Right ventricle myocardium inferior (tissue), 1 donor: Measurements from ENCODE around the gene ELFN1. TPM values are rescaled to one million over a fixed set of nuclear protein-coding genes. Genes with fewer than 3 reads are reported as not detected.

Source experiments
- ATAC-seq: fragments of 200-7000 bp; cut with Tn5 transposase; one replicate; pipeline ENCODE4 v1.9.1; 2020; ENCODE audit warnings: mild to moderate bottlenecking, moderate library complexity
- DNase-seq: peaks from one replicate; pipeline ENCODE4 v3.0.0; 2021; ENCODE audit errors: missing footprints
- intact Hi-C: fragments of 100-400 bp; cut with DNase I; formaldehyde crosslinking; loops from one replicate; pipeline ENCODE4 v1.11.0; 2022
- total RNA-seq: library from RNA; stranded (reverse); fragmentation: NEBNext Ultra II Directional; extraction: Animal tissue kit (Norgen Biotek cat#: 25700); gene quantifications from one replicate; pipeline ENCODE4 v1.2.1, GENCODE V29; 2021
- donor health status: DM: no; HTN: yes; CAD: no; lungs with severe emphysema.

The ELFN1 gene
- total RNA-seq, 1 donor from 2014 or later = 10.7 TPM

GRCh38 chr7:1670894-1671593 lies 967 bp downstream of the ELFN1 start:
- intact Hi-C loops = no loop called here
- ATAC-seq = no peak
- DNase-seq = no peak

DNA sequence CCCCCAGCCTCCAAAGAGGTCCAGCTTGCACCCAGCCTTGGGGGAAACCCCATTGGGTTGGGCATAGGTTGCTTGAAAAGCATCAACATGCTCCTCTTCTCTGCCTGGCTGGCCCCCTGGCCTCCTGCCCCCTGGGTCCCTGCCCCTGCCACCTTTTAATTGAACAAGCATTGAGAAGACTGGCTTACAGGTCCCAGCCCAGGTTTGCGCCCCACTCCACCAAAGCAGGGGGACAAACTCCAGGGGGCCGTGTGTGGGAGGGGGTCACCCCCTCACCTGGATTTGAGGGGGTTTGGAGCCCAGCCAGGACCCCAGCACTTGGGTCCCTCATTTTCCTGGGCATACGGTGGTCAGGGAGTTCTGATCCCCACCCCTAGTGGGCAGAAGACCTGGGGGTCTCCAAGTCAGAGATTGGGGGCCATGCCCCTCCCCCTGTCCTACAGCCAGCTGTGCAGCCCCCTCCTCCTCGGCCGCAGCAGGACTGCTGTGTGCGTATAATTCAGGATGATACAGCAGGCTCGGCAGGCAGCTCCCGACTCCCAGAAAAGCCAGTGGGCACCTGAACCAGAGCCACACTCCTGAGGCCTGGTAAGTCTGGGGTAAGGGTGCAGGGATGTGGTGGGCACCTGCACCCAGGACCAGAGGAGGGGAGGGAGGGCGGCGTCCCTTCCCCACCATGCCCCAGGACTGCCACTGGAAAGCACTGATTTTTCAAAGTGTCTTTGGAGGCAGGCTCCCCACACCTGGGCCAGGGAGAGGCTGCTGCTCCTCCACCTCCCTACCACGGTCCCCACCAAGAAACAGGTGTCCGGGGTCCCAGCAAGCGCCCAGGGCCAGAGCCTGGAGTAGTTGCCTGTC lies 1.7 kb downstream of the ELFN1 start:
- ATAC-seq (no peak), DNase-seq (peak; percentile 62)
- intact Hi-C loops = loop anchor here (2.0 kb wide), 1 partner anchor 49 kb away; no protein-coding TSS in a partner anchor

DNA sequence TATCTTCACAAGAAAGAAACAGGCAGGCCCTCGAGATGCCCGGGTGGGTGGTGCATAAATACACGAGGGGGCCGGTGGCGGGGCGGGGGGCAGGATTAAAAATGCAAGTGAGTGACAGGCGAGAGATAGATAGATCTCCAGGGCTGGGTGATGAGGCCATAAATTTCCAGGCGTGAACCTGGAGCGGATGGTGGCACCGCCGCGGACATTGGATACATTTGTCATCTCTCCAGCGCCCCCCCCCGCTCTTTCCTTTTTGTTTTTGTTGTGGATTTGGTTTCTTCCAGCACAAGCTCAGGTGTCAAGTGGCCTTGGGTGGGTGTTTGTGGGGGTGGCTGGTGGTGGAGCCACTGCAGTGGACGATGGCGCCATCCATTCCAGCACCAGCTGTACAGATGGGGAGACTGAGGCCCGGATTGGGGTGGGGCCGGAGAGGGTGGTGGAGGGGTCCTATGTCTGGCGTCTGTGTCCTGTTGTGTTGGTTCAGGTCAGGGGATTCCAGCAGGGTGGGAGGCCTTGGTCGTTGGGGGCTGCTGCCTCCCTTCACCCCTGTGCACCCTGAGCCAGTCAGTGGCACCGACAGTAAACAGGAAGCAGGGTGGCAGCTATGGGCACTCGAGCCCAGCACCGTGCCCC lies 2.9 kb downstream of the ELFN1 start:
- ATAC-seq (no peak), DNase-seq (peak; percentile 54)
- intact Hi-C loops = loop anchor here (2.0 kb wide), 1 partner anchor 48 kb away; no protein-coding TSS in a partner anchor

DNA sequence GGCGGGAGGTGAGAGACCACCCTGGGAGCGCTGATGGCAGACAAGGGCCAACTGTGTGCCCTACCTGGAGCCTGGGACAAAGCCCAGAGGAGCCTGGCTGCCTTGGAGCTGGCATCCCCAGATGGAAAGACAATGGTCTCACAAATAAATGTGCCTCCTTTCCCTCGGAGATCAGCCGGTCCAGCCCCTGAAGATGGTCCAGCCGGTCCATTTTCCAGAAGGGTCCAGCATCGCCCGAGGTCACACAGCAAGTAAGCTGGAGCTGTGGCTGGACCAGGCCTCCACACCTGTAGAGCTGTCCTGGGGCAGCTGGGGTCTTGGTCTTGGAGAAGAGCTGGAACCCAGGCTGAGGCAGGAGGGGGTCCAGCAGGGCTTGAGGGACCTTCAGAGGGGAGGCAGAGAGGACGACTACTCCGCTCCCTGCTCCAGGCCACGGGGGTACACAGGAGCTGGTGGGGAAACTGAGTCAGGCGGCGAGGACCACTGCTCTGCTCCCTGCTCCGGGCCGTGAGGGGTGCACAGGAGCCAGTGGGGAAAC lies 3.6 kb downstream of the ELFN1 start:
- intact Hi-C loops = loop anchor here (2.0 kb wide), 1 partner anchor 47 kb away; no protein-coding TSS in a partner anchor
- DNase-seq = no peak
- no peak for ATAC-seq

DNA sequence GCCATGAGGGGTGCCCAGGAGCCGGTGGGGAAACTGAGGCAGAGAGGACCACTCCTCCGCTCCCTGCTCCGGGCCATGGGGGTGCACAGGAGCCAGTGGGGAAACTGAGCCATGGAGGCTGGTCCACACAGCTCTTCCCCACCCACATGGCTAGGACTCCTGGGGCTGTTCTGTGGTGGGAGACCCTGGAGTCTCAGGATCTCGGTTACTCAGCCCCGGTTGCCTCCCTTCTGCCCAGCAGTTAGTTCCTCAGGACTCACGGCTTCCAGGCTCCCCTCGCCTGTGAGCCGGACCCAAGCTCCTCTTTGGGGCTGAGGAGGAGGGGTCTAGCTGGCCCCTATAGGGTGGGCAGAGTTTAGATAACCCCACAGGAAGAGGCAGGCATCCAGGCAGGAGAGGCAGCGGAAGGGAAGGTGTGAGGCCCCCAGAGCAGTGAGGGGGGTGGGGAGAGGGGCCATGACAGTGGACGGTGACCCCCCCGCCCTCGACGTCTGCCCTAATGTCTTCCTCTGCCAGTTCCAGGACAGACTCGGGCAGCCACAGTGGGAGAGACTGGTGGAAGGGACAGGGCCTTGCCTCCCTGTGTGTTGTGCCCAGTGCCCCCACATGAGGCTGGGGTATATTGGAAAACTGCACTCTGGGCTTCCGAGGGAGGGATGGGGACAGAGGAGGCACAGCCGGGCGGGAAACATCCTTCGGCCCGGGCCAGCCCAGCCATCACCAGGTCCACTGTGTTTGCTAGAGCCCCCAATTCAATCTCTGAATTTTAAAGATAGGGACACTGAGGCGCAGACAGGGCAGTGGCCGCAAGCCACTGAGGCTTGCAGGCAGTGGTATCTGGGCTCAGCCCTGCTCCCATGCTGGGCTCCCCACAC lies 4.3 kb downstream of the ELFN1 start:
- DNase-seq = no peak
- intact Hi-C loops = no loop called here
- no peak for ATAC-seq

DNA sequence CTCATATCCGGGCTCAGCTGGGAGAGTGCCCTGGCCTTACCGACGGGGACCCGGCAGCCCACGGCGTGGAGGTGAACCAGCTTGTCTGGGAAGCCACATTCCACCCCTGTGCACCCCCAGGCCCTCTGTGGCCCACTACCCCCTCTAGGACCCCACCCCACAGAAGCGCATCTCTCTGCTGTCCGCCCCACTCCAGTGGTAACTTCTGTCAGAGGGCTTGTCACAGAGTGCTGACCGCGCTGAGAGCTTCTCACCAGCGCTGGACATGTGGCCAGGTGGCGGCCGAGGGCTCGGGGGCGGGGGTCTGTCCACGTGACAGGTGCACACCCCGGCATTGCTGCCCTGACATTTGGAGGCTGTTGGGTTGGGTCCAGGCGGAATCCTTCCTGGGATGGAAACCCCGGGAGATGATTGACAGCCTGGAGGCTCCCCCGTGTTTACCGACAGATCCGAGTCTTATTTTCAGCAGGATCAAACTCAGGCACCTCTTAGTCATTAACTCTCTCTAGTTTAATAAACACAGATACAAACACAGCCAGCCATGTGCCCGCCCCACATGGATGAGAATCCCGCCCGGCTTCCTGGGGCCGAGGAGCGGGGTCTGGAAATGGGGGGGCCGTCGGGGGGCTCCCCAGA lies 5.1 kb downstream of the ELFN1 start:
- peak; percentile 60 for DNase-seq
- intact Hi-C loops = no loop called here
- ATAC-seq = no peak

GRCh38 chr7:1675673-1676549 lies 5.8 kb downstream of the ELFN1 start:
- peak; percentile 20 for ATAC-seq
- DNase-seq = no peak
- intact Hi-C loops = no loop called here

GRCh38 chr7:1676550-1677078 lies 6.5 kb downstream of the ELFN1 start:
- intact Hi-C loops = no loop called here
- no peak for ATAC-seq
- no peak for DNase-seq

- ATAC-seq (no peak), DNase-seq (peak; percentile 51)
- intact Hi-C loops = no loop called here
Measured at GRCh38 chr7:1677206-1678080, 7.4 kb downstream of the ELFN1 start.

GRCh38 chr7:1678081-1678543 lies 8.0 kb downstream of the ELFN1 start:
- ATAC-seq (no peak), DNase-seq (peak; percentile 45)
- intact Hi-C loops = no loop called here

GRCh38 chr7:1678571-1679325 lies 8.7 kb downstream of the ELFN1 start:
- ATAC-seq (no peak), DNase-seq (peak; percentile 55)
- intact Hi-C loops = no loop called here

- intact Hi-C loops = no loop called here
- DNase-seq = peak; percentile 45
- ATAC-seq = no peak
Measured at GRCh38 chr7:1679326-1679965, 9.4 kb downstream of the ELFN1 start.

GRCh38 chr7:1679966-1680730 lies 10.1 kb downstream of the ELFN1 start:
- DNase-seq = no peak

DNA sequence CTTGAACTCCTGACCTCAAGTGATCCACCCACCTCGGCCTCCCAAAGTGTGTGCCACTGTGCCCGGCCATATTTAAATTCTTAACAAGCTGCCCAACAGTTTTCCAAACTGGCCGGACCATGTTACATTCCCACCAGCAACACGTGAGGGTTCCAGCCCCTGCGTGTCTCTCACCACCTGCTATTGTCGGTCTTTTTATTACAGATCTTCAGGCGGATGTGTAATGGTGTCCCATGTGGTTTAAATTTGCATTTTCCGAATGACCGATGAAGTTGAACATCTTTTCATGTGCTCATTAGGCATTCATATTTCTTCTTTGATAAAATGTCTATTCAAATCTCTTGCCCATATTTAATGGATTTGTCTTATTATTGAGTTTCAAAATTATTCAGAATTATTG lies 11.5 kb downstream of the ELFN1 start:
- intact Hi-C loops = no loop called here
- DNase-seq = no peak
- ATAC-seq = no peak

More at GRCh38 chr7:1679966-1680730, 10.1 kb downstream of the ELFN1 start:
- intact Hi-C loops = no loop called here
- ATAC-seq = no peak
